HFFc6 (cell line): ENCODE data around the gene UQCRQ. TPM values are rescaled to one million over a fixed set of nuclear protein-coding genes. Genes with fewer than 3 reads are reported as not detected.

Experiments used
- DNase-seq: peaks from one replicate; pipeline ENCODE4 v3.0.0-alpha.2; 2018
- H3K27ac Mint-ChIP-seq: 2 replicates; pipeline ENCODE4 v1.8.0; 2020; ENCODE audit warnings: mild to moderate bottlenecking, mixed read lengths
- H3K27me3 Mint-ChIP-seq: 2 replicates; pipeline ENCODE4 v1.8.0; 2021; ENCODE audit warnings: mild to moderate bottlenecking, moderate library complexity, mixed read lengths; ENCODE audit not compliant: insufficient read depth
- H3K36me3 Mint-ChIP-seq: 2 replicates; pipeline ENCODE4 v1.8.0; 2021; ENCODE audit warnings: low read depth, mixed read lengths
- H3K4me1 Mint-ChIP-seq: 2 replicates; pipeline ENCODE4 v1.8.0; 2020; ENCODE audit warnings: low read depth, mixed read lengths
- H3K4me3 Mint-ChIP-seq: 2 replicates; pipeline ENCODE4 v1.8.0; 2020; ENCODE audit warnings: mild to moderate bottlenecking, moderate library complexity, mixed read lengths
- H3K9me3 Mint-ChIP-seq: 2 replicates; pipeline ENCODE4 v1.8.0; 2020; ENCODE audit warnings: mild to moderate bottlenecking, mixed read lengths
- total RNA-seq, 6 experiments: library from RNA; stranded (reverse); fragmentation: NEBNext Ultra II Directional; extraction: Animal tissue kit (Norgen Biotek cat#: 25700); gene quantifications; 2 replicates in 1 of 6; 3 replicates in 5 of 6; pipeline ENCODE4 v1.2.3, GENCODE V29; 2021
- TF ChIP-seq, protein P1 (sequence below): fragments of 200-600 bp; sonication (generic); IDR thresholded peaks from 2 replicates; pipeline ENCODE4 v1.5.0; 2021; ENCODE audit warnings: antibody characterized with exemption, mild to moderate bottlenecking

UQCRQ gene
- total RNA-seq, 6 experiments from 2014 or later = 501 to 678 (median 615) TPM

DNA sequence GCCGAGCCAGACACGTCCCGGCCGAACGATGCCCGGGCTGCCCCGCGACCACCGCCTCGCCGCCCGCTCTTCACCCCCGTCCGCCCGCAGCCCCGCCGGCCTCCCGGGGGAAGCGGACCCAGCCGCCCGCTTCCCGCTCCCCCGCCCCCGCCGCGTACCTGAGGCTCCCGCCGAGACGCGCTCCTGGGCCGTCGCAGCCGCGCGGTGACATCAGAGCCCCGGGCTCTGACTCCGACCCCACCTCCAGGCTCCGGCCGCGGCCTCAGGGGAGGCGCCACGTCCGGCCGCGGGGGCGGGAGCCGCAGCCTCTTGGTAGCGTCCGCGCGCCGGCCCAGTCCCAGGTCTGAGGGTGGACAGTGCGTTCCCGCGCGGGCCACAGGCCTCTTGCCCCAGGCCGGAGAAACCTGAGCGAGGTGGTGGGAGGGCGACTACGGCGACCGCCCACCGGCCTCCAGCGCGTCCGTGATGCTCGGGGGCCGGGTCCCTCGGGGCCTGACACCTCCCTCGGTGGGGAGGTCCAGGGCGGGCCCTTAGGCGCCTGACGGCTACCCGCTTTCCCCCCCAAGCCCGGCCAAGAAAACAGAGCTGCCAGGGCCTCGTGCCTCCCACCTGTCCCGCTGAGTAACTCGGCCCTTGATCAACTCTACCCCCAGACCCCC is 35.9 kb upstream of the UQCRQ start, which contains the start of gene SHROOM1:
TSS of gene SHROOM1 (minus strand) at position 212 of the 659 bp plus-strand sequence. CDS start 4,507 bp downstream, outside the sequence.
- peak within 1 kb of the TSS; percentile 86 for H3K4me3 Mint-ChIP-seq
- peaks cover 14% of the 10 kb centered on the region for H3K4me1 Mint-ChIP-seq
- H3K36me3 Mint-ChIP-seq = no peaks in the 10 kb centered on the region
- H3K9me3 Mint-ChIP-seq = no peaks in the 10 kb centered on the region
- peaks cover 2% of the 10 kb centered on the region for H3K27me3 Mint-ChIP-seq
- TF ChIP-seq, protein P1, sequence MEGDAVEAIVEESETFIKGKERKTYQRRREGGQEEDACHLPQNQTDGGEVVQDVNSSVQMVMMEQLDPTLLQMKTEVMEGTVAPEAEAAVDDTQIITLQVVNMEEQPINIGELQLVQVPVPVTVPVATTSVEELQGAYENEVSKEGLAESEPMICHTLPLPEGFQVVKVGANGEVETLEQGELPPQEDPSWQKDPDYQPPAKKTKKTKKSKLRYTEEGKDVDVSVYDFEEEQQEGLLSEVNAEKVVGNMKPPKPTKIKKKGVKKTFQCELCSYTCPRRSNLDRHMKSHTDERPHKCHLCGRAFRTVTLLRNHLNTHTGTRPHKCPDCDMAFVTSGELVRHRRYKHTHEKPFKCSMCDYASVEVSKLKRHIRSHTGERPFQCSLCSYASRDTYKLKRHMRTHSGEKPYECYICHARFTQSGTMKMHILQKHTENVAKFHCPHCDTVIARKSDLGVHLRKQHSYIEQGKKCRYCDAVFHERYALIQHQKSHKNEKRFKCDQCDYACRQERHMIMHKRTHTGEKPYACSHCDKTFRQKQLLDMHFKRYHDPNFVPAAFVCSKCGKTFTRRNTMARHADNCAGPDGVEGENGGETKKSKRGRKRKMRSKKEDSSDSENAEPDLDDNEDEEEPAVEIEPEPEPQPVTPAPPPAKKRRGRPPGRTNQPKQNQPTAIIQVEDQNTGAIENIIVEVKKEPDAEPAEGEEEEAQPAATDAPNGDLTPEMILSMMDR = no peak
- peak; percentile 13 for DNase-seq
- H3K27ac Mint-ChIP-seq = peak within 1 kb of the TSS; percentile 72

DNA sequence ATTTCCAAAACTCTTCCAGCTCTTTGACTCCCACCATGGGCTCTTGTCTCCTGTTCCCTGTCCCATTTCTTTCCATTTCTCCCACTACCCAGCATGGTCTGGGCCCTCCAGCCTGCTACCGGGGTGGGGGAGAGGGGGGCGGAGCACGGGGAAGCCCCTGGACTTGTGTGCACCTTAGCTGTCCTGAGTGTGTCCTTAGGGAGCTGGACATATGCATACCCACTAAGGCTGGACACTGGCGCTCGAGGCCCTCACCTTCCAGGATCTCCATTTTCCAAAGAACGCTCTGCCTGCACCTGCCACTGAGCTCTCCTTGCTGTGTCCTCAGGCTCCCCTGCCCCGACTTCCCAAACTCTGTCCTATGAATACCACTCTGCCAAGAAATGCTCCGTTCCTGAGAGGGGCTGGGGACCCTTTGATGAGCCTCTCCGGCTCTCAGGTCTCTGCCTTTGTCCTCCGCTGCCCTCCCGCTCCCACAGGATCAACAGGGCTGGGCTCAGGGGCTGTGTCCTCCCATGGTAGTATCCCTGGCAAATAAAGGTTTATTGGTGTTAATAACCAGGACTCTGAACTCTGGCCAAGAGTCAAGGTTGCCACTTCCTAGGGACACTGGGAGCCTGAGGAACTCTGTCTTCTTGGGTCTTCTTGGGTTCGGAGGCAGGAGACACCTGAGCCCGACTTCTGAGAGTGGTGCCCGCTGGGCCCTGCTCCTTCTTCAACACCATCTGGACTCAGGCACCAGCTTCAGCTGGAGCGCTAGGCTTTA is 35.2 kb upstream of the UQCRQ start:
- H3K9me3 Mint-ChIP-seq = no peaks in the 10 kb centered on the region
- H3K4me1 Mint-ChIP-seq = peaks cover 14% of the 10 kb centered on the region
- peak overlapping the region; percentile 86 for H3K4me3 Mint-ChIP-seq
- no peak for DNase-seq
- H3K27ac Mint-ChIP-seq = peak overlapping the region; percentile 51; the same call in 1 of the 2 replicates
- peaks cover 2% of the 10 kb centered on the region for H3K27me3 Mint-ChIP-seq
- TF ChIP-seq, protein P1 = no peak
- no peaks in the 10 kb centered on the region for H3K36me3 Mint-ChIP-seq

DNA sequence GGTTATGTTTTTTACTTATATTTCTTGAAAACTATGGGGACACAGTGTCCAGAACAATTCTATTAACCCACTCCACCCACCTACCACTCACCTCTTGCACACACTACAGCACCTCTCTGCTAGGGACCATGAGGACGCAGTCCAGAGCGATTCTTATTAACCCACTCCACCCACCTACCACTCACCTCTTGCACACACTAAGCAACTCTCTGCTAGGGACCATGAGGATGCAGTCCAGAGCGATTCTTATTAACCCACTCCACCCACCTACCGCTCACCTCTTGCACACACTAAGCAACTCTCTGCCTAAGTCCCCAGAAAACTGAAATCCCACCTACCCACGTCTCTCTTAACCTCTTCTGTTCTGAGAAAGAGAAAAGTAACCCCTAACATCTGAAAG is 33.8 kb upstream of the UQCRQ start:
- peaks cover 16% of the 10 kb centered on the region for H3K4me1 Mint-ChIP-seq
- peaks cover 2% of the 10 kb centered on the region for H3K27me3 Mint-ChIP-seq
- DNase-seq = no peak
- H3K36me3 Mint-ChIP-seq = no peaks in the 10 kb centered on the region
- no peak overlapping the region for H3K27ac Mint-ChIP-seq
- H3K4me3 Mint-ChIP-seq = no peak overlapping the region
- H3K9me3 Mint-ChIP-seq = no peaks in the 10 kb centered on the region
- TF ChIP-seq, protein P1 = no peak

- no peaks in the 10 kb centered on the region for H3K36me3 Mint-ChIP-seq
- H3K4me1 Mint-ChIP-seq = peaks cover 23% of the 10 kb centered on the region
- H3K9me3 Mint-ChIP-seq = no peaks in the 10 kb centered on the region
- no peak overlapping the region for H3K4me3 Mint-ChIP-seq
- DNase-seq = no peak
- TF ChIP-seq, protein P1 = no peak
- H3K27ac Mint-ChIP-seq = no peak overlapping the region
- H3K27me3 Mint-ChIP-seq = peaks cover under 1% of the 10 kb centered on the region
Observed at GRCh38 chr5:132834057-132834456, 32.4 kb upstream of the UQCRQ start.

DNA sequence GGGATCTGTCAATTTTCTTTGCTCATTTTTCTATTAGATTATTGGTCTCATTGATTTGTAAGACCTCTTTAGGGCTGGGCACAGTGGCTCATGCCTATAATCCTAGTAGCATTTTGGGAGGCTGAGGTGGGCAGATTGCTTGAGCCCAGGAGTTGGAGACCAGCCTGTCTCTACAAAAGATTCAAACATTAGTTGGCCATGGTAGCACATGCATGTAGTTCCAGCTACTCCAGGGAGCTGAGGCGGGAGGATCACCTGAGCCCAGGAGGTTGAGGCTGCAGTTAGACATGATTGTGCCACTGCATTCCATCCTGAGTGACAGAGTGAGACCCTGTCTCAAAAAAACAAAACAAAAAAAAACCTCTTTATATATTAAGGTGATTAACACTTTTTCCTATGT is 29.6 kb upstream of the UQCRQ start:
- Mint-ChIP-seq H3K4me1 (peaks cover 38% of the 10 kb centered on the region), H3K4me3 (no peak overlapping the region), H3K27me3 (no peaks in the 10 kb centered on the region), H3K9me3 (no peaks in the 10 kb centered on the region), H3K36me3 (no peaks in the 10 kb centered on the region), H3K27ac (no peak overlapping the region)
- no peak for DNase-seq
- TF ChIP-seq, protein P1 = no peak
